Gastrocnemius medialis (tissue), 4 donors: Measurements from ENCODE around the gene GPR42.

Experiments
- CTCF ChIP-seq, 5 experiments: fragments of 450-650 bp in 3 of 5; fragments of 200-600 bp in 2 of 5; sonication (generic) in 2 of 5; IDR thresholded peaks in 4 of 5; conservative IDR thresholded peaks in 1 of 5; 1 replicate in 4 of 5; 2 replicates in 1 of 5; pipeline ENCODE4 v1.5.1; 2016 to 2019; ENCODE audit warnings: antibody characterized with exemption in 5 of 5, mild to moderate bottlenecking in 3 of 5, moderate library complexity in 3 of 5
- POLR2A ChIP-seq, 2 donors: fragments of 450-650 bp; IDR thresholded peaks; one replicate each; pipeline ENCODE4 v1.6.1; 2017; ENCODE audit warnings: antibody characterized with exemption in 2 of 2, mild to moderate bottlenecking in 2 of 2, moderate library complexity in 2 of 2

GRCh38 chr19:35399948-35400772 lies 29.3 kb downstream of the GPR42 start:
- no peak for TF ChIP-seq CTCF (IDR thresholded peaks at IDR 0.05 in 4 of 5, conservative IDR thresholded peaks at IDR 0.05 in 1 of 5)
- no peak for TF ChIP-seq POLR2A (IDR thresholded peaks at IDR 0.05)
